ENCODE results near the gene FRMPD4. TPM values are rescaled to one million over a fixed set of nuclear protein-coding genes. Genes with fewer than 3 reads are reported as not detected.

FRMPD4 gene
- total and polyA plus RNA-seq, 2 experiments from 2014 or later = 0.19 to 0.80 TPM

DNA sequence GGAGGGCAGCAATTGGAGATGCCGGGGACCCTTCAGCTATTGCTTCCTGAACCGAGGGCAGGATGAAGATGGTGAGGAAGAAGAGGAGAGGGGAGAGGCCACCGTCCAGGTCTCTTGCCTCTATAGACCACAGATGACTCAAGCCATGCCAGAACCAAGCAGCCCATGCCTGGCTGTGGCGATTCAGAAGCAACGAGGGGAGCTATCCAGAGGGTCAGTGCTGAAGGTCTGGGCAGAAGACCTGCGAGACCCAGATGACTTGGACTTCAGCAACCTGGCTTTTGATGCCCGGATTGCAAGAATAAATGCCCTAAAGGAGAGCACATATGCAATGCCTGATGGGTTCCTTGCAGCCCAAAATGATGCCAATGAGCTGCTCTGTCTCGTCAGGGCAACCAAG lies 582.8 kb downstream of the FRMPD4 start (continued):
- TF ChIP-seq, protein P1, sequence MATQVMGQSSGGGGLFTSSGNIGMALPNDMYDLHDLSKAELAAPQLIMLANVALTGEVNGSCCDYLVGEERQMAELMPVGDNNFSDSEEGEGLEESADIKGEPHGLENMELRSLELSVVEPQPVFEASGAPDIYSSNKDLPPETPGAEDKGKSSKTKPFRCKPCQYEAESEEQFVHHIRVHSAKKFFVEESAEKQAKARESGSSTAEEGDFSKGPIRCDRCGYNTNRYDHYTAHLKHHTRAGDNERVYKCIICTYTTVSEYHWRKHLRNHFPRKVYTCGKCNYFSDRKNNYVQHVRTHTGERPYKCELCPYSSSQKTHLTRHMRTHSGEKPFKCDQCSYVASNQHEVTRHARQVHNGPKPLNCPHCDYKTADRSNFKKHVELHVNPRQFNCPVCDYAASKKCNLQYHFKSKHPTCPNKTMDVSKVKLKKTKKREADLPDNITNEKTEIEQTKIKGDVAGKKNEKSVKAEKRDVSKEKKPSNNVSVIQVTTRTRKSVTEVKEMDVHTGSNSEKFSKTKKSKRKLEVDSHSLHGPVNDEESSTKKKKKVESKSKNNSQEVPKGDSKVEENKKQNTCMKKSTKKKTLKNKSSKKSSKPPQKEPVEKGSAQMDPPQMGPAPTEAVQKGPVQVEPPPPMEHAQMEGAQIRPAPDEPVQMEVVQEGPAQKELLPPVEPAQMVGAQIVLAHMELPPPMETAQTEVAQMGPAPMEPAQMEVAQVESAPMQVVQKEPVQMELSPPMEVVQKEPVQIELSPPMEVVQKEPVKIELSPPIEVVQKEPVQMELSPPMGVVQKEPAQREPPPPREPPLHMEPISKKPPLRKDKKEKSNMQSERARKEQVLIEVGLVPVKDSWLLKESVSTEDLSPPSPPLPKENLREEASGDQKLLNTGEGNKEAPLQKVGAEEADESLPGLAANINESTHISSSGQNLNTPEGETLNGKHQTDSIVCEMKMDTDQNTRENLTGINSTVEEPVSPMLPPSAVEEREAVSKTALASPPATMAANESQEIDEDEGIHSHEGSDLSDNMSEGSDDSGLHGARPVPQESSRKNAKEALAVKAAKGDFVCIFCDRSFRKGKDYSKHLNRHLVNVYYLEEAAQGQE (IDR thresholded peaks at IDR 0.05; ENCODE audit: unreplicated experiment) = peak; percentile 21

DNA sequence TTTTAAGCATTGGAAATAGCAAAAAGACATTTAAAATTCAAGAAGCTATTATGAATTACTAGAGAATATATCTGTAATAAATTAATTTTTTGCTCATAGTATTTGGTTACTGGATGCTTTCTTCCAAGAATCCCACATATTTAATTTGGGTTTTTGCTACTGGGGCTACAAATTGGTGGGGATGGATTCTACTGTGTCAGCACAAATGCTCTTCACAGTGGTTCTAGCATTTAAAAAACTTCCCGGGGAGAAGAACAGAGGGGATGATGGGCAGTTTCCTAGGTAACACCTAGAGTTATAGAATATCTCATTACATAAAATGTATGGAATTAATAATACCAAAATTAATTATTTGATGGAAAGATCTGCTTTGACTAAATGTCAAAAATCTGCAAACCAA lies 584.0 kb downstream of the FRMPD4 start:
- no peaks in the 10 kb centered on the region for H4K20me1 ChIP-seq (replicated peaks; ENCODE audit: insufficient read depth)
- no peaks in the 10 kb centered on the region for H3K27me3 ChIP-seq (ENCODE audit: insufficient read depth)
- H2AFZ ChIP-seq = no peak overlapping the region
- DNase-seq (ENCODE audit: low spot score) = no peak
- no peak overlapping the region for H3K4me3 ChIP-seq
- Mint-ChIP-seq H3K9me3 (no peaks in the 10 kb centered on the region; the same call in 2 of the 3 replicates), H3K4me1 (no peaks in the 10 kb centered on the region), H3K4me3 (no peak overlapping the region), H3K36me3 (ENCODE audit: low read depth) (no peaks in the 10 kb centered on the region), H3K27ac (no peak overlapping the region), H3K27me3 (ENCODE audit: insufficient read depth, low read depth, poor library complexity) (no peaks in the 10 kb centered on the region)
- H3K9me2 ChIP-seq (ENCODE audit: insufficient read depth) = no peaks in the 10 kb centered on the region
- no peak overlapping the region for H3K4me2 ChIP-seq
- no peak for ATAC-seq
- H3K79me2 ChIP-seq (replicated peaks; ENCODE audit: insufficient read depth) = no peaks in the 10 kb centered on the region
- no peaks in the 10 kb centered on the region for H3K4me1 ChIP-seq (ENCODE audit: insufficient read depth)
- no peak overlapping the region for H3K27ac ChIP-seq (ENCODE audit: low read depth)
- H3F3A ChIP-seq (replicated peaks; ENCODE audit: low read depth) = no peaks in the 10 kb centered on the region
- no peaks in the 10 kb centered on the region for H3K36me3 ChIP-seq (ENCODE audit: insufficient read depth)
- TF ChIP-seq EZH2phosphoT487 (IDR thresholded peaks at IDR 0.05; ENCODE audit: unreplicated experiment) = no peak
- TF ChIP-seq, protein P1 (IDR thresholded peaks at IDR 0.05; ENCODE audit: unreplicated experiment) = no peak
- TF ChIP-seq ZNF114 (CRISPR knock-in tag; IDR thresholded peaks at IDR 0.05) = no peak
- TF ChIP-seq NANOG (IDR thresholded peaks at IDR 0.05; ENCODE audit: borderline replicate concordance) = no peak
- TF ChIP-seq CREB1 (CRISPR knock-in tag; IDR thresholded peaks at IDR 0.05; ENCODE audit: low read depth) = no peak
- no peak for TF ChIP-seq POLR2AphosphoS5 (IDR thresholded peaks at IDR 0.05; ENCODE audit: low read depth)
- TF ChIP-seq, protein P2, sequence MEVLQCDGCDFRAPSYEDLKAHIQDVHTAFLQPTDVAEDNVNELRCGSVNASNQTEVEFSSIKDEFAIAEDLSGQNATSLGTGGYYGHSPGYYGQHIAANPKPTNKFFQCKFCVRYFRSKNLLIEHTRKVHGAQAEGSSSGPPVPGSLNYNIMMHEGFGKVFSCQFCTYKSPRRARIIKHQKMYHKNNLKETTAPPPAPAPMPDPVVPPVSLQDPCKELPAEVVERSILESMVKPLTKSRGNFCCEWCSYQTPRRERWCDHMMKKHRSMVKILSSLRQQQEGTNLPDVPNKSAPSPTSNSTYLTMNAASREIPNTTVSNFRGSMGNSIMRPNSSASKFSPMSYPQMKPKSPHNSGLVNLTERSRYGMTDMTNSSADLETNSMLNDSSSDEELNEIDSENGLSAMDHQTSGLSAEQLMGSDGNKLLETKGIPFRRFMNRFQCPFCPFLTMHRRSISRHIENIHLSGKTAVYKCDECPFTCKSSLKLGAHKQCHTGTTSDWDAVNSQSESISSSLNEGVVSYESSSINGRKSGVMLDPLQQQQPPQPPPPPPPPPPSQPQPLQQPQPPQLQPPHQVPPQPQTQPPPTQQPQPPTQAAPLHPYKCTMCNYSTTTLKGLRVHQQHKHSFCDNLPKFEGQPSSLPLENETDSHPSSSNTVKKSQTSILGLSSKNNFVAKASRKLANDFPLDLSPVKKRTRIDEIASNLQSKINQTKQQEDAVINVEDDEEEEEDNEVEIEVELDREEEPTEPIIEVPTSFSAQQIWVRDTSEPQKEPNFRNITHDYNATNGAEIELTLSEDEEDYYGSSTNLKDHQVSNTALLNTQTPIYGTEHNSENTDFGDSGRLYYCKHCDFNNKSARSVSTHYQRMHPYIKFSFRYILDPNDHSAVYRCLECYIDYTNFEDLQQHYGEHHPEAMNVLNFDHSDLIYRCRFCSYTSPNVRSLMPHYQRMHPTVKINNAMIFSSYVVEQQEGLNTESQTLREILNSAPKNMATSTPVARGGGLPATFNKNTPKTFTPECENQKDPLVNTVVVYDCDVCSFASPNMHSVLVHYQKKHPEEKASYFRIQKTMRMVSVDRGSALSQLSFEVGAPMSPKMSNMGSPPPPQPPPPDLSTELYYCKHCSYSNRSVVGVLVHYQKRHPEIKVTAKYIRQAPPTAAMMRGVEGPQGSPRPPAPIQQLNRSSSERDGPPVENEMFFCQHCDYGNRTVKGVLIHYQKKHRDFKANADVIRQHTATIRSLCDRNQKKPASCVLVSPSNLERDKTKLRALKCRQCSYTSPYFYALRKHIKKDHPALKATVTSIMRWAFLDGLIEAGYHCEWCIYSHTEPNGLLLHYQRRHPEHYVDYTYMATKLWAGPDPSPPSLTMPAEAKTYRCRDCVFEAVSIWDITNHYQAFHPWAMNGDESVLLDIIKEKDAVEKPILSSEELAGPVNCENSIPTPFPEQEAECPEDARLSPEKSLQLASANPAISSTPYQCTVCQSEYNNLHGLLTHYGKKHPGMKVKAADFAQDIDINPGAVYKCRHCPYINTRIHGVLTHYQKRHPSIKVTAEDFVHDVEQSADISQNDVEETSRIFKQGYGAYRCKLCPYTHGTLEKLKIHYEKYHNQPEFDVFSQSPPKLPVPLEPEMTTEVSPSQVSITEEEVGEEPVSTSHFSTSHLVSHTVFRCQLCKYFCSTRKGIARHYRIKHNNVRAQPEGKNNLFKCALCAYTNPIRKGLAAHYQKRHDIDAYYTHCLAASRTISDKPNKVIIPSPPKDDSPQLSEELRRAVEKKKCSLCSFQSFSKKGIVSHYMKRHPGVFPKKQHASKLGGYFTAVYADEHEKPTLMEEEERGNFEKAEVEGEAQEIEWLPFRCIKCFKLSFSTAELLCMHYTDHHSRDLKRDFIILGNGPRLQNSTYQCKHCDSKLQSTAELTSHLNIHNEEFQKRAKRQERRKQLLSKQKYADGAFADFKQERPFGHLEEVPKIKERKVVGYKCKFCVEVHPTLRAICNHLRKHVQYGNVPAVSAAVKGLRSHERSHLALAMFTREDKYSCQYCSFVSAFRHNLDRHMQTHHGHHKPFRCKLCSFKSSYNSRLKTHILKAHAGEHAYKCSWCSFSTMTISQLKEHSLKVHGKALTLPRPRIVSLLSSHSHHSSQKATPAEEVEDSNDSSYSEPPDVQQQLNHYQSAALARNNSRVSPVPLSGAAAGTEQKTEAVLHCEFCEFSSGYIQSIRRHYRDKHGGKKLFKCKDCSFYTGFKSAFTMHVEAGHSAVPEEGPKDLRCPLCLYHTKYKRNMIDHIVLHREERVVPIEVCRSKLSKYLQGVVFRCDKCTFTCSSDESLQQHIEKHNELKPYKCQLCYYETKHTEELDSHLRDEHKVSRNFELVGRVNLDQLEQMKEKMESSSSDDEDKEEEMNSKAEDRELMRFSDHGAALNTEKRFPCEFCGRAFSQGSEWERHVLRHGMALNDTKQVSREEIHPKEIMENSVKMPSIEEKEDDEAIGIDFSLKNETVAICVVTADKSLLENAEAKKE (CRISPR knock-in tag; IDR thresholded peaks at IDR 0.05) = no peak
- TF ChIP-seq JUNB (IDR thresholded peaks at IDR 0.05; ENCODE audit: unreplicated experiment) = no peak
- TF ChIP-seq, protein P3, sequence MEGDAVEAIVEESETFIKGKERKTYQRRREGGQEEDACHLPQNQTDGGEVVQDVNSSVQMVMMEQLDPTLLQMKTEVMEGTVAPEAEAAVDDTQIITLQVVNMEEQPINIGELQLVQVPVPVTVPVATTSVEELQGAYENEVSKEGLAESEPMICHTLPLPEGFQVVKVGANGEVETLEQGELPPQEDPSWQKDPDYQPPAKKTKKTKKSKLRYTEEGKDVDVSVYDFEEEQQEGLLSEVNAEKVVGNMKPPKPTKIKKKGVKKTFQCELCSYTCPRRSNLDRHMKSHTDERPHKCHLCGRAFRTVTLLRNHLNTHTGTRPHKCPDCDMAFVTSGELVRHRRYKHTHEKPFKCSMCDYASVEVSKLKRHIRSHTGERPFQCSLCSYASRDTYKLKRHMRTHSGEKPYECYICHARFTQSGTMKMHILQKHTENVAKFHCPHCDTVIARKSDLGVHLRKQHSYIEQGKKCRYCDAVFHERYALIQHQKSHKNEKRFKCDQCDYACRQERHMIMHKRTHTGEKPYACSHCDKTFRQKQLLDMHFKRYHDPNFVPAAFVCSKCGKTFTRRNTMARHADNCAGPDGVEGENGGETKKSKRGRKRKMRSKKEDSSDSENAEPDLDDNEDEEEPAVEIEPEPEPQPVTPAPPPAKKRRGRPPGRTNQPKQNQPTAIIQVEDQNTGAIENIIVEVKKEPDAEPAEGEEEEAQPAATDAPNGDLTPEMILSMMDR (conservative IDR thresholded peaks at IDR 0.05; ENCODE audit: low read depth in 2 of 2) = no peak

All from GM23338 (cell line).